LNCAP (cell line): Measurements from ENCODE around the gene TBC1D1.

ENCODE experiments used
- TF ChIP-seq, protein P1 (sequence below): fragments of 450-650 bp; IDR thresholded peaks from 2 replicates; pipeline ENCODE4 v1.5.1; 2017; ENCODE audit warnings: mild to moderate bottlenecking

The TBC1D1 gene

DNA sequence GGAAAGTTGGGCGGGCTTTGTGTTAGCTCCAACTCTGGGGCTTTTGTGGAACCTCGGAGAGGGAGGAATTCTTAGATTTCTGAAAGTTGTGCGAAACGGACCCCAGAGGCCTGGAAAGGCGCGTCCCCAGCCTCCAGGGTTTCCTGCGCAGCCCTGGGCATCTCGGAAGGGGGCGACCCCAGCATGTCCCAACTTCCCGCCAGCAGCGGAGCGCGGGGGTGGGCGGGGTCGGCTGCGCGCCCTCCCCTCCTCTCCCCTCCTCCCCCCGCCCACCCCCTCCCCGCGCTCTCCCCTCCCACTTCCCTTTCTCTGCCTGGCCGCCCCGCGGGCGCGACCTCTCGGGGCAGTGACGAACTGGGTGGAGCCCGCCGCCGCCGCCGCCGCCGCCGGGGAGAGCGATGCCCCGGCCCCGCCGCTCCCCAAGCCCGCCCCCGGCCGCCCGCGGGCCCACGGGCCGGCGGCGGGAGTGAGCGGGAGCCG lies 86.1 kb downstream of the TBC1D1 start:
- TF ChIP-seq, protein P1, sequence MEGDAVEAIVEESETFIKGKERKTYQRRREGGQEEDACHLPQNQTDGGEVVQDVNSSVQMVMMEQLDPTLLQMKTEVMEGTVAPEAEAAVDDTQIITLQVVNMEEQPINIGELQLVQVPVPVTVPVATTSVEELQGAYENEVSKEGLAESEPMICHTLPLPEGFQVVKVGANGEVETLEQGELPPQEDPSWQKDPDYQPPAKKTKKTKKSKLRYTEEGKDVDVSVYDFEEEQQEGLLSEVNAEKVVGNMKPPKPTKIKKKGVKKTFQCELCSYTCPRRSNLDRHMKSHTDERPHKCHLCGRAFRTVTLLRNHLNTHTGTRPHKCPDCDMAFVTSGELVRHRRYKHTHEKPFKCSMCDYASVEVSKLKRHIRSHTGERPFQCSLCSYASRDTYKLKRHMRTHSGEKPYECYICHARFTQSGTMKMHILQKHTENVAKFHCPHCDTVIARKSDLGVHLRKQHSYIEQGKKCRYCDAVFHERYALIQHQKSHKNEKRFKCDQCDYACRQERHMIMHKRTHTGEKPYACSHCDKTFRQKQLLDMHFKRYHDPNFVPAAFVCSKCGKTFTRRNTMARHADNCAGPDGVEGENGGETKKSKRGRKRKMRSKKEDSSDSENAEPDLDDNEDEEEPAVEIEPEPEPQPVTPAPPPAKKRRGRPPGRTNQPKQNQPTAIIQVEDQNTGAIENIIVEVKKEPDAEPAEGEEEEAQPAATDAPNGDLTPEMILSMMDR, result no peak

DNA sequence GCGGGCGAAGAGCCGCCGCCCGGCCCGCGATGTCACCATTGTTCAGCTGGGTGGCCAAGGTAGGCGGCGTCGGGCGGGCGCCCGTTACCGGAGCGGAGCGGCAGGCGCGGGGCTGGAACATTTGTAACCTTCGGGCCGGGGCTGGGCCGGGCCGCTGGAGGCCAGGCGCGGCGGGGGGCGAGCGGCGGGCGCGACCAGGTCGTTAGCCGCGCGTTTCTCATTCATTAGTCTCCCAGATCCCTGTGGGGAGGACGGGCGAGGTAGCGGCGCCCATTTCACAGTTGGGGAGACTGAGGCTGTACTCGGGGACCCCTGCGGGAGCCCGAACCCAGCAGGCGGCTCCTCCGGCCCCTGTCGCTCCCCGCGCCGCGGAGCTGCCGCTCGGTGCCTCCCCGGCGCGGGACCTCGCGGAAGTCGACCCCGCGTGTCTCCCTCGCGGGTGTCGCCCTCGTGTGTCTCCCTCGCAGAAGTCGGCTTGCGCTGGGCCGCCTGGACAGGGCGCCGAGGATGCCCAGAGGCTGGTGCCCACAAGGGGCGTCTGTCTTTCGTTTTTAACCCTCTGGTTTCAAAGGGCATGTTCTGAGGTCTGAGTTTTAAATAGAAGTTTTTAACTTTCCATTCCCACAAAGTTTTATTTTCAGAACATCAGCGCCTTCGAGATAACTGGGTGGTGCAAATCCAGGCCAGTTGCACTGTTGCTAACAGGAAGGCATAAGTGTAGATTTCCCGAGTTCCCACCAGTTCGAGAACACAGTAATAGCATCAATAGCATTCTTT lies 86.8 kb downstream of the TBC1D1 start:
- TF ChIP-seq, protein P1, result peak; percentile 69

- TF ChIP-seq, protein P1, result no peak
Measured at GRCh38 chr4:37978248-37978924, 87.5 kb downstream of the TBC1D1 start.

DNA sequence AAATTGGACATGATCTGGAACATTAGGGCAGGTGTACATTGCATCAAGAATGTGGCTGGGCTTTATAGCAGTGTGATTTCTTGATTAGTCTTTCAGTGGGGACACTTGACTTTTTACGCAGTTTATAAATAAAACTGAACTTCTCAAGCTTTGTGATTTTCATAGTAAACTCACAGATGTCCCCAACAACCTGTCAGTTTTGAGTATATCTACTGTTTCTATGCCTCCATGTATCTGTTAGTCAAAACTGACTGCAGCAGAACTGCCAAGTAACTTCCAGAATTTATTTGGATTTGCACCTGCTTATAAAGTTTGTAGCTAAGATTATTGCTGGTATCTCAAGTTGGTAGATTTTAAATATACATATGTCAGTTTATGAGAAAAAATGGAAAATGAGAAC lies 89.4 kb downstream of the TBC1D1 start:
- TF ChIP-seq, protein P1, result no peak

DNA sequence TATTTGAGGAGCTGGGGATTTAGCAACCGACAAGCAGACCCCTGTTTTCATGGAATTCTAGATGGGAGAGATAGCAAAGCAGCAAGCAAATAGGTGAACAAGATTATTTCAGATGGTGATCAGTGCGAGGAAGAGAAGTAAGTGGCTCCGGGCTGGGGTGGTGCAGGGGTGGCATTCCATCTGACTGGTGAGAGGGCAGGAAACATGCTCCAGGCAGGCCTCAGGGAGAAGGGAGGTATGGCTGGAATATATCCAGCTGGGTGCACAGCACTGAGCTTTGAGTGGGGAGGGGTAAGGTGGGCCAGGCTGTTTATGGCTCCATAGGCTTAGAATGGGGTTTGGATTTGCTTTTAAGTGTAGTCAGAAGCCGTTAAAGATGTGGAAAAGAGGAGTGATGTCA lies 90.5 kb downstream of the TBC1D1 start:
- TF ChIP-seq, protein P1, result no peak

DNA sequence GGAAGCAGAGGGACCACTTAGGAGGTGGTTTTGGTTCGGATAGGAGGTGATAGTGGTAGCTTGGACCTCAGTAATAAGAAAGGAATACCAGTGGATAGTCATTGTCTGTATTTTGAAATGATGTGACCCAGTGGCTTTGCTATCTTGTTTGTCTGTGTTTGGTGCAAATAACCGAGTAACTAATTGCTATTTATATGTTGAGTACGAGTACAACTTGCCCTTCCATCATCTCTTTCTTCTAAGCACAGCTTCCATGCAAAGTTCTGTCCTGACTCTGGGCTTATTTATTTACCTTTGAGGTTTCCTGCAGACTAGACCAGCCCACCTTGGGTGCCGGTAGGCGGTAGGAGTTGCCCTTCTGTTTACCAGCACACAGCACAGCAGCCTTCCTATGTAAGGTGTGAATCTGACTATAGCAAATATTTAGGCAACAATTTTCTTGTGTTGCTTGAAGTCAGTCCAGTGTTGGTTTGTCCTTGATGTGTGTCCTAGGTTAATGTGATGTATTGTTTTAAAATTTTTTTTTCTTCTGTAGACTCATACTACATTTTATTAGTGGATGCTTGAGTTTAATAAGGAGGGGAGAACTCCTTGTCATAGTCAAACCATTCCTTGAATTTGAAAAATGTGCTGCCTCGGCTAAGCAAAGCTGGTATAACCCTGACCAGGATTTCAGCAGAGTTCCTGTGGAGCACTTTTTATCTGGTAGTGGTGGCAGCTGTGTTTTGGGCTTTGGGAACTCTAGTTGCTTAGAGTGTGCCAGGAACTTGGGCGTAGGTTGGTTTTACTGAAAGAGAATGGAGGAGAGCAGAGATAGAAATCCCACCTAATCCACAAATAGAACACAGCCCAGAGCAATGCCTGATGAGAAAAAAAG lies 91.2 kb downstream of the TBC1D1 start:
- TF ChIP-seq, protein P1, result no peak

GRCh38 chr4:37982736-37983135 lies 91.9 kb downstream of the TBC1D1 start:
- TF ChIP-seq, protein P1, result no peak
